ENCODE measurements around the gene MYO15A.

MYO15A gene

DNA sequence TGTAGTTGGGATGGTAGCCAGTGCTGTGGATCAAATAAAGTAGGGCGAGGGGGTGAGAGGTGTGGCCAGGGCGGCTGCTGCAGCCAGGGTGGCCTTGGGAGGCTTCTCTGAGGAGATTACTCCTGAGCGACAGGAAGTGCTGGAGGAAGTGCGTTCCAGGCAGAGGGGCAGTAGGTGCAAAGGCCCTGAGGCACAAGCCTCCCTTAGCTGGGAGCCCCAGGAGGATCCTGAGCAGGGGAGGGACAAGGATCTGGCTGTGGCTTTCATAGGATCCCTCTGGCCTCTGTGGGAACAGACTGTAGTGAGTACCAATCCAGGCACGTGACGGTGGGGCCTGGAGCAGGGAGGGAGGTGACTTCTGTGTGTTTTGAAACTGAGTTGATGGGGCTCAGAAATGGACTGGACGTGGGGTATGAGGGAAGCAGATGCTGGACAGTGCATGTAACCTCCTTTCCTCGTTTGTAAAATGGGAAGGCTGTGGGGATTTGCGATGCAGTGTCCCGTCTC lies 119.7 kb downstream of the MYO15A start:
- TF ChIP-seq, protein P1, sequence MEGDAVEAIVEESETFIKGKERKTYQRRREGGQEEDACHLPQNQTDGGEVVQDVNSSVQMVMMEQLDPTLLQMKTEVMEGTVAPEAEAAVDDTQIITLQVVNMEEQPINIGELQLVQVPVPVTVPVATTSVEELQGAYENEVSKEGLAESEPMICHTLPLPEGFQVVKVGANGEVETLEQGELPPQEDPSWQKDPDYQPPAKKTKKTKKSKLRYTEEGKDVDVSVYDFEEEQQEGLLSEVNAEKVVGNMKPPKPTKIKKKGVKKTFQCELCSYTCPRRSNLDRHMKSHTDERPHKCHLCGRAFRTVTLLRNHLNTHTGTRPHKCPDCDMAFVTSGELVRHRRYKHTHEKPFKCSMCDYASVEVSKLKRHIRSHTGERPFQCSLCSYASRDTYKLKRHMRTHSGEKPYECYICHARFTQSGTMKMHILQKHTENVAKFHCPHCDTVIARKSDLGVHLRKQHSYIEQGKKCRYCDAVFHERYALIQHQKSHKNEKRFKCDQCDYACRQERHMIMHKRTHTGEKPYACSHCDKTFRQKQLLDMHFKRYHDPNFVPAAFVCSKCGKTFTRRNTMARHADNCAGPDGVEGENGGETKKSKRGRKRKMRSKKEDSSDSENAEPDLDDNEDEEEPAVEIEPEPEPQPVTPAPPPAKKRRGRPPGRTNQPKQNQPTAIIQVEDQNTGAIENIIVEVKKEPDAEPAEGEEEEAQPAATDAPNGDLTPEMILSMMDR (IDR thresholded peaks at IDR 0.05; ENCODE audit: low read depth, low read length), result no peak
- DNase-seq (ENCODE audit: low read depth, low spot score), result no peak
- in situ Hi-C loops (cut with HindIII; ENCODE audit: low sequenced_read_pairs), result no loop called here
- no peak overlapping the region for H3K4me3 ChIP-seq (ENCODE audit: low read depth, low read length)

DNA sequence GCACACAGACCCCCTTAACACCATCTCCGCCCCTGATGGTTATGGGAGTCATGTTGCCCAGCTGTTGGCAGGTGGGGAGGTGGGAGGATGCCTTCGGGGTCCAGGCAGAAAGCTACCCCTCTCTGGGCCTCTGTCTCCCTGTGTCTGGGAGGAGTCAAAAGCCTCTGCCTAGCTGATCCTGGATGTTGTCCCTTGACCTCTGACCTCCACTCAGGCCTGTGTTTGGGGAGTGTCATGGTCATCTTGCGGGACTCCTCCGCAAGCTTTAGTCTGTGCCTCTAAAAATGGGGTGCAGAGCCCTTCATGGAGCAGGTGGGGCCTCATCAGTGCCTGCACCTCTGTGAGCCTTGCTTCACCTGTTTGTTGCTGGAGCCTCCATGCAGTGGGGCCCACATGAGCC lies 120.7 kb downstream of the MYO15A start:
- in situ Hi-C loops (cut with HindIII; ENCODE audit: low sequenced_read_pairs), result no loop called here
- TF ChIP-seq, protein P1 (IDR thresholded peaks at IDR 0.05; ENCODE audit: low read depth, low read length), result no peak
- DNase-seq (ENCODE audit: low read depth, low spot score), result no peak
- H3K4me3 ChIP-seq (ENCODE audit: low read depth, low read length), result no peak overlapping the region

Measured in astrocyte of the spinal cord (primary cell).